ENCODE measurements around the gene CYB561. TPM values are rescaled to one million over a fixed set of nuclear protein-coding genes. Genes with fewer than 3 reads are reported as not detected.

Gene CYB561
- total RNA-seq, 1 experiment from 2014 or later: 67.6 TPM

DNA sequence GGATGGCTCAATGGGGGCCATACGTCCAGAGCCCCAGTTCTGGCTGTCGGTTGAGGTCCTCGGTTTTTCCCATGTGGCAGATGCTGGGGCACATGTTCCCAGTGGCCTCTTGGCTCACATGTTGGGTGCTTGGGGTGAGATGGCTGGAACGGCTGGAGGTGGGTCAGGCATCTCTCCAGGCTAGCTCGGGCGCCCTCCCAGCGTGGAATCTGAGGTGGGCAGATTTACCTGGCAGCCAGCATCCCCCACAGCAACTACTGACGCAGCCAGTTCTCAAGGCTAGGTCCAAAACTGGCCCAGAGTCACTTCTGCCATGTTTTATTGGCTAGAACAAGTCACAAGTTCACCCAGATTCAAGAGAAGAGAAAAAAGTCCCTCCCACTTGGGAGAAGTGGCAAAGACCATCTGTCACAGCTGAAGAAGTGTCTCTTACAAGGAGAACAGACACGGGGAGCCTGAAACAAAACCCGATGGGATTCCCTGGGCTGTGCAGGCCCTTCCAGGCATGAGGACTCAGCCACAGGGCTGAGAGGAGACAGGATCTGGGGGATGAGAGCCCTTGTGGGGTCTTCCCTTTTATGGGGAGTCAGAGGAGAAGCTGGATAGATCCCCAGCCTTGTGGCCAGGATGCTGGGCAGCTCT, 46.0 kb upstream of the CYB561 start:
- Histone ChIP-seq H3K79me2 (ENCODE audit: insufficient read depth, low read length) (no peaks in the 10 kb centered on the region), H2AFZ (ENCODE audit: low read depth, low read length, poor library complexity, severe bottlenecking) (no peak overlapping the region), H3K27me3 (ENCODE audit: insufficient read depth, low read length) (no peaks in the 10 kb centered on the region; the same call in 1 of the 2 replicates), H3K36me3 (ENCODE audit: control insufficient read depth in 1 of 2, insufficient read depth in 2 of 2, low read length in 2 of 2) (no peaks in the 10 kb centered on the region), H3K27ac (ENCODE audit: low read depth, low read length) (no peak overlapping the region), H3K9ac (ENCODE audit: low read length) (no peak overlapping the region), H3K9me3 (ENCODE audit: control insufficient read depth in 1 of 2, insufficient read depth in 1 of 2, low read depth in 1 of 2, low read length in 2 of 2) (no peaks in the 10 kb centered on the region), H3K4me2 (ENCODE audit: low read length) (no peak overlapping the region), H3K9me2 (ENCODE audit: insufficient read depth) (no peaks in the 10 kb centered on the region), H3K4me1 (ENCODE audit: control insufficient read depth in 1 of 2, insufficient read depth in 2 of 2, low read length in 2 of 2) (no peaks in the 10 kb centered on the region), H3K4me3 (replicated peaks in 1 of 2; ENCODE audit: low read depth in 1 of 2, low read length in 2 of 2) (no peak overlapping the region), H4K20me1 (ENCODE audit: insufficient read depth) (no peaks in the 10 kb centered on the region)
- CTCF ChIA-PET: no interaction called here
- RAD21 ChIA-PET (ENCODE audit: low non-redundant PET in 1 of 2, low total read pairs in 2 of 2, uncharacterized antibody in 2 of 2, unreplicated experiment in 2 of 2): no interaction called here
- TF ChIP-seq ELF1 (IDR thresholded peaks at IDR 0.05; ENCODE audit: borderline replicate concordance, low read depth) (no peak), EZH2 (IDR thresholded peaks at IDR 0.05) (no peak), ZFX (IDR thresholded peaks at IDR 0.05) (no peak)
- TF ChIP-seq, protein P1, sequence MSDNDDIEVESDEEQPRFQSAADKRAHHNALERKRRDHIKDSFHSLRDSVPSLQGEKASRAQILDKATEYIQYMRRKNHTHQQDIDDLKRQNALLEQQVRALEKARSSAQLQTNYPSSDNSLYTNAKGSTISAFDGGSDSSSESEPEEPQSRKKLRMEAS (IDR thresholded peaks at IDR 0.05): no peak
- TF ChIP-seq, protein P2, sequence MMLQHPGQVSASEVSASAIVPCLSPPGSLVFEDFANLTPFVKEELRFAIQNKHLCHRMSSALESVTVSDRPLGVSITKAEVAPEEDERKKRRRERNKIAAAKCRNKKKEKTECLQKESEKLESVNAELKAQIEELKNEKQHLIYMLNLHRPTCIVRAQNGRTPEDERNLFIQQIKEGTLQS (IDR thresholded peaks at IDR 0.05): no peak
- no peak for ATAC-seq
- no TSS peak for BruUV-seq (replicated peaks)
- POLR2A ChIA-PET: no interaction called here
- intact Hi-C loops (cut with micrococcal nuclease): no loop called here
- no peak for DNase-seq (ENCODE audit: low read depth, low spot score)

DNA sequence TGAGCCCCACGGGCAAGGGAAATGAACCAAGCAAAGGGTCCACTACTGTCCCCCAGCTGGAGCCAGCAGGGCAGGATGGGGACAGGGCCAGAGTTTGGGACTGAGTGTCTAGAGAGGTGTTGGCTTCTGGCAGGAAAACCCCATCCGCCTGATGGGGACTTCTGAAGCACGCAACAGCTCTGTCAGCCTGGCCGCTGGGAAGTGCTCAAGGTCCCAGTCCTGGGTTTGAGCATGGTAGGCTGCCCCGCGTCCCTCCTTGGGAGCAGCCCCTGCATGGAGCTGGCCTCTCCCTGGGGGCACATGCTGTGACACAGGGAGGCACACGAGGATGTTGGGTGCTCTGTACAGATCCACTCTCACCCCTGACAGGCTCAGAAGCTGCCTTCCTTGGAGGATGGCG, 45.3 kb upstream of the CYB561 start:
- H2AFZ ChIP-seq (ENCODE audit: low read depth, low read length, poor library complexity, severe bottlenecking): no peak overlapping the region
- no peak overlapping the region for H3K9ac ChIP-seq (ENCODE audit: low read length)
- no peak overlapping the region for H3K27ac ChIP-seq (ENCODE audit: low read depth, low read length)
- H3K4me1 ChIP-seq (ENCODE audit: control insufficient read depth in 1 of 2, insufficient read depth in 2 of 2, low read length in 2 of 2): no peaks in the 10 kb centered on the region
- H4K20me1 ChIP-seq (ENCODE audit: insufficient read depth): no peaks in the 10 kb centered on the region
- CTCF ChIA-PET: no interaction called here
- RAD21 ChIA-PET (ENCODE audit: low non-redundant PET in 1 of 2, low total read pairs in 2 of 2, uncharacterized antibody in 2 of 2, unreplicated experiment in 2 of 2): no interaction called here
- ATAC-seq (no peak), DNase-seq (ENCODE audit: low read depth, low spot score) (no peak)
- POLR2A ChIA-PET: no interaction called here
- no peaks in the 10 kb centered on the region; the same call in 1 of the 2 replicates for H3K27me3 ChIP-seq (ENCODE audit: insufficient read depth, low read length)
- no peaks in the 10 kb centered on the region for H3K9me2 ChIP-seq (ENCODE audit: insufficient read depth)
- intact Hi-C loops (cut with micrococcal nuclease): no loop called here
- H3K4me3 ChIP-seq (replicated peaks in 1 of 2; ENCODE audit: low read depth in 1 of 2, low read length in 2 of 2): no peak overlapping the region
- no peaks in the 10 kb centered on the region for H3K9me3 ChIP-seq (ENCODE audit: control insufficient read depth in 1 of 2, insufficient read depth in 1 of 2, low read depth in 1 of 2, low read length in 2 of 2)
- BruUV-seq (replicated peaks): no TSS peak
- no peaks in the 10 kb centered on the region for H3K36me3 ChIP-seq (ENCODE audit: control insufficient read depth in 1 of 2, insufficient read depth in 2 of 2, low read length in 2 of 2)
- H3K4me2 ChIP-seq (ENCODE audit: low read length): no peak overlapping the region
- H3K79me2 ChIP-seq (ENCODE audit: insufficient read depth, low read length): no peaks in the 10 kb centered on the region
- TF ChIP-seq EZH2 (IDR thresholded peaks at IDR 0.05) (no peak), POLR2AphosphoS5 (IDR thresholded peaks at IDR 0.05; ENCODE audit: low read depth, low read length) (no peak), ZFX (IDR thresholded peaks at IDR 0.05) (no peak)

Data from HCT116 (cell line).